Measurements from ENCODE around the gene LAMB1. TPM values are rescaled to one million over a fixed set of nuclear protein-coding genes. Genes with fewer than 3 reads are reported as not detected.
A peak's percentile ranks its signal among the peaks of the same experiment; 100 is the strongest.

LAMB1 gene
- total RNA-seq, 3 donors from 2014 or later, result 115 to 324 (median 300) TPM

DNA sequence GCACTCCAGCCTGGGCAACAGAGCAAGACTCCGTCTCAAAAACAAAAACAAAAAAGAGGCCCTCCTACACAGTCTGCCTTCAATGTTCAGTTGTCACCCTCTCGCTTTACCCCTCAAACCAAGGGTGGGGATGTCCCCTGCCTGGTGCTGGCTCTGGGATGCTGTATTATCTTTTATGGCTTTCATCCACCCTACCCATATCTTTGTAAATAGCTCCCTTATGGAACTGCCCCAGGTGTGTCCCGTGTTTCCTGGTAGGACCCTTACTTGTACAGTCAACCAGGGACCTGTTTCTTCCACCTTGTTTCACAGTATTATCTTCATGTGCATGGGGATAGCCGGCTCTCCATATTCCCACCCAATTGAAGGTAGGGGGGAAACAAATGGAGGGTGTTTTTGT is 15.7 kb upstream of the LAMB1 start:
- intact Hi-C loops (cut with DNase I; ENCODE audit: low total_unique reads), result no loop called here
- no peaks in the 10 kb centered on the region for H3K27me3 ChIP-seq
- H3K4me3 ChIP-seq, result no peak overlapping the region
- H3K4me1 ChIP-seq, result no peaks in the 10 kb centered on the region
- no peak overlapping the region for H3K27ac ChIP-seq
- no peaks in the 10 kb centered on the region for H3K9me3 ChIP-seq
- no peak for DNase-seq (ENCODE audit: low spot score in 2 of 2)
- no peaks in the 10 kb centered on the region for H3K36me3 ChIP-seq
- TF ChIP-seq POLR2A (IDR thresholded peaks at IDR 0.05), result no peak
- no peak for TF ChIP-seq POLR2AphosphoS5 (IDR thresholded peaks at IDR 0.05)
- no peak for TF ChIP-seq CTCF (IDR thresholded peaks at IDR 0.05)

DNA sequence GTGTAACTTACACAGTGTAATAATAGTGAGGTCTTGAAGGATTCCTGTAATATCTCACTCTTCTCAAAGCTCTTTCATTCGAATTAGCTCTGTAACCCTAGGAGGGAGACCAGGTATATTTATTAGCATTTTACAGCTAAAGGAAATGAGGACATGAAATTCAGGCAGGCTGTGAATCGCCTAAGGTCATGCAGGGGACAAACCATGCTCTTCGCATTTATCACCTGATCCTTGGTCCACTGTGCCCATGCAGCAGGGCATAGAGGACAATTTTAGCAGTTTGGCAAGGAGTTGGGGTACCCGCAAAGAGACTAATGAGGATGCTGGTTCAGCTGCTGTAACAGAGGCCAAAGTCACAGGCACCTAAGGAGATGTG is 14.8 kb upstream of the LAMB1 start:
- TF ChIP-seq POLR2AphosphoS5 (IDR thresholded peaks at IDR 0.05) (no peak), CTCF (IDR thresholded peaks at IDR 0.05) (no peak), POLR2A (IDR thresholded peaks at IDR 0.05) (no peak)
- no peak for DNase-seq (ENCODE audit: low spot score in 2 of 2)
- H3K27ac ChIP-seq, result no peak overlapping the region
- H3K4me3 ChIP-seq, result no peak overlapping the region
- intact Hi-C loops (cut with DNase I; ENCODE audit: low total_unique reads), result no loop called here
- no peaks in the 10 kb centered on the region for H3K27me3 ChIP-seq
- no peaks in the 10 kb centered on the region for H3K36me3 ChIP-seq
- H3K4me1 ChIP-seq, result no peaks in the 10 kb centered on the region
- no peaks in the 10 kb centered on the region for H3K9me3 ChIP-seq

GRCh38 chr7:108016841-108017775 is 14.1 kb upstream of the LAMB1 start:
- Histone ChIP-seq H3K4me1 (no peaks in the 10 kb centered on the region), H3K27ac (no peak overlapping the region), H3K4me3 (no peak overlapping the region), H3K27me3 (no peaks in the 10 kb centered on the region), H3K36me3 (no peaks in the 10 kb centered on the region), H3K9me3 (no peaks in the 10 kb centered on the region)
- intact Hi-C loops (cut with DNase I; ENCODE audit: low total_unique reads), result no loop called here
- no peak for DNase-seq (ENCODE audit: low spot score in 2 of 2)
- TF ChIP-seq POLR2A (IDR thresholded peaks at IDR 0.05) (no peak), CTCF (IDR thresholded peaks at IDR 0.05) (peak in 1 of 3 donors; percentile 24), POLR2AphosphoS5 (IDR thresholded peaks at IDR 0.05) (no peak)

DNA sequence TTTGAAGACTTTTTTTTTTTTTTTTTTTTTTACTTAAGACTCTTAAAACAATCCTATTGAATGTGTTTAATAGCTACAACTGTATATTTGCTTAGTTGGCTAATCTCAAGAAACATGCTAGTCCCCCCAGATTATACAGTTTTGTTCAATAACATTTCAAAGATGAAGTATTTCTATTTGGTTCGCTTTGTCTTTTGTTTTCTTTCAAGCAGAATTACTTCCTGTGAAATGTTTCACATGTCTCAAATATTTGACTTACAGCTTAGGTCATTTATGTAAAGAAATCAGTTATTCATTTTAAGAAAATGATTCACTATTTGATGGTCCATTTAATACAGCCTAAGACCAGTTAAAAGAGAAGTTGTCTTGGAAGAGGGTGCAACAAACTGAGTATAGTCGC is 12.8 kb upstream of the LAMB1 start:
- Histone ChIP-seq H3K27ac (no peak overlapping the region), H3K27me3 (no peaks in the 10 kb centered on the region), H3K9me3 (no peaks in the 10 kb centered on the region), H3K4me1 (no peaks in the 10 kb centered on the region), H3K4me3 (no peak overlapping the region), H3K36me3 (no peaks in the 10 kb centered on the region)
- TF ChIP-seq POLR2AphosphoS5 (IDR thresholded peaks at IDR 0.05) (no peak), CTCF (IDR thresholded peaks at IDR 0.05) (no peak), POLR2A (IDR thresholded peaks at IDR 0.05) (no peak)
- no peak for DNase-seq (ENCODE audit: low spot score in 2 of 2)
- intact Hi-C loops (cut with DNase I; ENCODE audit: low total_unique reads), result no loop called here

Measured in breast epithelium (tissue), 4 donors.